HG03469 (cell line): Measurements from ENCODE around the gene SLC29A1.

Experiments
- ATAC-seq: cut with Tn5 transposase; IDR thresholded peaks from one replicate; pipeline ENCODE4 v1.9.1; 2021; ENCODE audit warnings: mild to moderate bottlenecking, moderate library complexity, moderate number of reproducible peaks; ENCODE audit not compliant: unreplicated experiment

Gene SLC29A1

DNA sequence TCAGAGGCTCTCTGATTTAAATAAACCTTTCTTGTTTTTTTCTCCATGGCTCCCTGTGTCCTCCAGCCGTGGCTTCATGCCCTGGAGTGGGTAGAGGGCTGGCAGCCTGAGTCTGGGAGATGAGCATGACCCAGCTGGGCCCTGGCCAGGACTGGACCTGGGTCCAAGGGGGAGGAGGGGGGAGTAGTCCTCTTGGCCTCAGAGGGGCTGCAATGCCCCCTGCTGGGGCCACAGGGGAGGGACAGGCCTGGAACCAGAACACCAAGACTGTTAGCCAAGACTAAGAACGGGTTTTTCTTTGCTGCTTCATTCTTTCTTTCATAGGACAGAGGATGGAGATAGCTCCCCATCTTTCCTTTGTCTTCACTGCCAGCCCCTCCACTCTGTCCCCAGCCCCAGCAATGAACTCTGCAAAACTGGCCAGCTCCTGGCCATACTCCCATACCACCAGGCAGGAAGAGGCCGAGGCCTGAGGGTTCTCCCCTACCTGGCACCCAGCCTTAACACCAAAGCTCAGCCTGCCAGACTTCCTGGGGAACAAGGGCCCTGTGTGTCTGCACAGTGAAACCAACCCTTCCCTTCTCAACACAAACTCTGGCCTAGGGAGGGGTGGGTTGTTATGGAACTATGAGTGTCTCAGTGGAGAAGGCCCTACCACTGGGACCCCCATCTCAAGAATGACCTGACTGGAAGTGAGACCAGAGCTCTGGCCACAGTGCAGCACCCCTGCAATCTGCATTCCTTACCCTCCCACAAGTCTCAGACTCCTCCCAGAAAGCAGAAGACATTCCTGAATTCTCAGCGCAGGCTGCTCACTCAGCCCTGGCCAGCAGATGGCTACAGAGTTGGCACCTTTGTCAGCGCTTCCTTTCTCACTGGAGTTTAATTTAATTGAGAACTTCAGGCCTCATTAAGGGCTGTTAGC lies 11.0 kb downstream of the SLC29A1 start:
- no peak for ATAC-seq

DNA sequence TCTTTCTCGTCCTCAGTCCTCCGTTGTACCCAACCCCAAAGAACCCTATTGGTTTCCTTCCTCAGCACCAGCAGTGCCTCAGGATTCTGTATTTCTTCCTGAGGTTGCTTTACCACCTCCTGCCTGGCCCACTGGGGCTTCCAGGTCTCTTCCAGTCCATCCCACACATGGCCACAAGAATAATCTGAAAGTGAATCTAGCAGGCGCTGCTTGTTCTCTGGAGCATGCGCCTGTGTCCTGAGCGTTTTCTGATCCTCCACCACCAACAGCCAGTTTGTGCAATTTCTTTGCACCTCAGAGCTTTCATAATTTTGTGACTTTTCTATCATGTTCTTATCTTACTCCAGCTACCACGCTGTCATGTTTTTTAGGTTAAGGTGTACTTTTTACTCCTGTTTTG lies 11.9 kb downstream of the SLC29A1 start:
- no peak for ATAC-seq

DNA sequence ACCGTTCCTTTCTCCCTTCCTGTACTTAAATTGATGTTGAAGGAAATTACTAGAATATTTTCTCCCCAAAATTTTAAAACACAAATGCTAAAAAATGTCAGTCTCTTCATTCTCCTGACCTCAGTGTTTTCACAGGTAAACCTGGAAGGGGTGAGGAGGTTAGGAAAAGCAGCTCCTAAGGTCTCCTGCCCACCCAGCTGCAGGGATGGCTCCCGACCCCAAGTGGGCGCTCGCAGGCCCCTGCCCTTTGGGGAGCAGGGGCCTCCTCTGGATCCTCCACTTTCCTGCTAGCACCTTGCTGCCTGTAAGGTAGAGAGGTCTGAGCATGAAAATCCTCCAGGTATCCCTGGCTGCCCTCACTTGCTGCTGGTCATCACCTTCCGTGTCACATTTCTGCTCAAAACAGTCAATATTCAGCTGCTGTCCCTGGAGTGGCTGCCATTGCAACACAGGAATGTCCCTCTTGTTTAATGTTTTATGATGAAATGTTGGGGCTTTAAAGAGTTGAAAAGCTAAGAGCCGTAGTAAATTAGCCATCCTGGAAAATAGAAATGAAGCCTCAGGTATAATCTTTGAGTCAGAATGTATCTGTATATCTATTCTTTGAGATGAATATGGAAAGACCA lies 12.6 kb downstream of the SLC29A1 start:
- no peak for ATAC-seq

DNA sequence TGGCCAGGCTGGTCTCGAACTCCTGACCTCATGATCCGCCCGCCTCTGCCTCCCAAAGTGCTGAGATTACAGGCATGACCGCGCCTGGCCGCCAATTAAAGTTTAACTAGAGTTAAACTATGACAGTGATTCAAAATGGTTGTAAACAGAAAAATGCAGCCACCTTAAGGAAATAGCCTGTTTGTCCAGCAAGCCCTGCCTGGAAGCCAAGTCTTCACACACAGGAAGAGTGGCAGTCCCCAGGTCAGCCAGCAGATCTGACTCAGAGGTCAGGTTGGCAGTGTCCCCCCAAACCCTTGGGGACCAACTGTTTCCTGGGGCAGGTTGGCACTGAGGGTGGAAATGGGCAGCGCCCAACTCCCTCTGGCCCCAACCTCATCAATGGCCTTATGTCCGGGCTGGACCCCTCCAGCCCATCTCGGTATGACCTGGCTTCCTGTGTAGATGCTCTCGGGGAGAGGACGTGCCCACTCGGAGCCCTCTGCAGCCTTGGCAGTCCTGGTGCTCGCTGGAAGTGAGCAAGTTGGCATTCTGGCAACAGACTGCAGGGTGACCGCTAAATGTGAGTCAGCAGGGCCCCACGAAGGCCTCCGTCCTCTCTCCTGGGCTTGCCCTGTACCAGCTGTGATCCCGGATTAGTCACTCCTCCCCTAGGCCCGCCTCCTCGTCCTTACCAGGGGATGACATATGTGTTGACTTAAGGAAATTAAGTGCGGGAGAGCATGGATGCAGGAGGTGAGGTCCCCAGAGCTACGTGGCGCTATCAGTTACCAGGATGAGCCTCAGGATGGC lies 13.8 kb downstream of the SLC29A1 start:
- no peak for ATAC-seq

DNA sequence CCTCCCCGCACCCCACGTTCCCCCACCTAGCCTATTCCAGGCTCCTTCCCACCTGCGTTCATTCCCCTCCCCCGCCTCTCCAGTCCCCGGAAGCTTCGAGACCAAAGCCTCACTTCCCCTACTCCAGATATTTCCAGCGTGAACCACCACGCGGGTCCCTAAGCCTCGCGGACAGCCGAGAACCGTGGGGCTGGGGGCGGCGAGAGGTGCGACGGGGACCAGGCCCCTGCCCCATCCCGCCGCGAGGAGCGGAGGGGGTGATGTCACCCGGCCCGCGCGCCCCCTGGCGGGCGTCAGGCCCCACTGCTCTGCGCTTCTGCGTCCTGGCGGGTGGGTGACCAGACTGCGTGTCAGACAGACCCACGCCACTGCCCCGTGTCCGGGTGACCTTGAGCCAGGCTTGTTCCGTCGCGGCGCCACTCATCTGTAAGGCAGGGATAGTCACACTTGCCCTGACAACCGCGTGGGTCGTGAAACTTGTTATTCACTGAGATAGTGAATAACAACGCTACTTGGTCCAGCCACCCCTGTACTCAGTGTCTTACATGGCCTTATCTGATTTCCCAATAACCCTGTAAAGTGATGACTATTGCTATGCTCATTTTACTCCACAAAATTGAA lies 14.5 kb downstream of the SLC29A1 start:
- no peak for ATAC-seq

DNA sequence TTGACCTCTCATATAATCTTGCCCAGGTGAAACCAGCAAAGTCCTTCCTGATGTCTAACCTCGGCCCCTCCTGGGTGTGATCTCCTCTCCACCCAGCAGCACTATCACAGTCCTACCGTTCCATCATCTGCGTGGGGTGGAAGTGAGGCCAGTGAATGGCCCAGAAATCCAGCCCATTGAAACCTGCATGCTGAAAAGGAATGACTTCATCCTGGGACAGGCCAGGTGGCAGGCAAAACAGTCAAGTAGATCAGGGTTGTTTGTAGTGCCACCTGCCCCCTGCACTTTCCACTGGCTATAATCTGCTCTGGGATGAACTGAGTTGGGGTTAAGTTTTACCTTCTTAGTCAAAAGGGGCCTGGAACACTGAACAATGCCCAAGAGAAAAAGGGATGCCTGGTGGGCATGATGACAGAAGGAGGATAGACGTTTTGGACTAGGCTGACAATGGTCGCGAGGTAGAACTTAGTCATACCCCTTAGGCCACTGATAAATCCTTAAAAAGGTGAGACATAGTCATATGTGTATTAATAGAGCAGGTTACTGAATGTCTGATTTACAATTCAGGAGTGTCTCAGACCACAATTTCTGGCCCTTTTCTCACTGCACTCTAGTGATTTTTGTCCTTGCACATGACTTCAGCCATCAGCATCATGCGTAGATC lies 15.4 kb downstream of the SLC29A1 start:
- no peak for ATAC-seq

DNA sequence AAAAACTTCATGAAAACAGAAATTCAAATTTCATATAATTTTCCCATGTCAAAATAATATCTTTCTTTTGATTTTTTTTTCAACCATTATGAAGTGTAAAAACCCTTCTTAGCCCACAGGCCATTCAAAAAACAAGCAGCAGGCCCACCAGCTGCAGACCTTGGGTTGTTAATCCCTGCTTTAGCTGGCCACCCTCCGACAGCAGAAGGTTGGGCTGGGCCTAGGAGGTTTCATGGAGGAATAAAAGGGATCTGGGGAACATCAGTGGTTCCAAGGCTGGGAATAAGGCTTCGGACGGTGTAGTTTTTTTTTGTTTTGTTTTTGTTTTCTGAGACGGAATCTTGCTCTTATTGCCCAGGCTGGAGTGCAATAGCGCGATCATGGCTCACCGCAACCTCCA lies 19.9 kb downstream of the SLC29A1 start:
- no peak for ATAC-seq

DNA sequence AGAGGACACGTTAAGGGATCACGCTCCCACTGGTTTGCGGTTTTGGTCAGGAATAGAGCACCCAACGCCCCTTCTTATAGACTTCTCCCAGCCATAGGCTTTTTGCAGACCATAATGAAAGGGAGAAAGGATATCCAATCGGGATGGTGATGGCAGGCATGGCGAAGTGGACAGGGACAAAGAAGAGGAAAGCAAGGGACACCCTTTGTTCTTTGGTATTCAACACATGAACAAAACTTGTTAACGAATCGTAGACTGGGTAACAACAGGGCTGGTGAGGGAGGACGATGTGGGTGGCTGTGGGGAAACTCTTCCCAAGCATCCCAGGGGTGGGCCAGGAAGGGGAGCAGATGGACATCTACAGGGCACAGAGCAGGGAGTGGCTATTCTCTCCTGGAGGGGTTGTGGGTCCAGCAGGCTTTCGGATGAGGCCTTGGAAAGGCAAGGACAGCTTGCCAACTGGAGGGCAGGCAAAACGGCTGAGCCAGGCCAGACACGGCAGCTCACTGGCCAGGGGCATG lies 22.1 kb downstream of the SLC29A1 start:
- ATAC-seq = no peak

DNA sequence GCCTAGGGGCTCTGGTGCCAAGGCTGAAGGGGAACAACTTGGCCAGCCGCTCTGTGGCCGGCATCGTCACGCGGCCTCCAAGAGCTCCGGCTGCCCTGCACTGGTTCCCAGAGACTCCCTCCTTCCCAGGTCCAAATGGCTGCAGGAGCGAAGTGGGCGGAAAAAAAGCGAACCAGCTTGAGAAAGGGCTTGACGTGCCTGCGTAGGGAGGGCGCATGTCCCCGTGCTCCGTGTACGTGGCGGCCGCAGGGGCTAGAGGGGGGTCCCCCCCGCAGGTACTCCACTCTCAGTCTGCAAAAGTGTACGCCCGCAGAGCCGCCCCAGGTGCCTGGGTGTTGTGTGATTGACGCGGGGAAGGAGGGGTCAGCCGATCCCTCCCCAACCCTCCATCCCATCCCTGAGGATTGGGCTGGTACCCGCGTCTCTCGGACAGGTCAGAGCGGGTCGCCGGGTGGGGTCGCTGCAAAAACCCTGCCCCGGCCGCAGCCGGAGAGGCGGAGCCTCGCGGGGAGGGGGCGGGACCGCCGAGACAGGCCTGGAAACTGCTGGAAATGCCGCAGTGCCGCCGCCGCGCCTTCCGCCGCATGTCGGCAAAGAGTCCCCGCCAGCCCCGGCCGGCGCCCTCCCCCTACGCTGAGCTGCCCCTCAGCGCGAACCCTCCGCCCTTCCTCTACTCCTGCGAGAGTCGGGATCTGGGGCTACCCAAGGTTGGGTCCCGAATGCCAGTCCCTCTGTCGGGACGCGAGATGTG lies 22.7 kb downstream of the SLC29A1 start:
- ATAC-seq = peak; percentile 27

DNA sequence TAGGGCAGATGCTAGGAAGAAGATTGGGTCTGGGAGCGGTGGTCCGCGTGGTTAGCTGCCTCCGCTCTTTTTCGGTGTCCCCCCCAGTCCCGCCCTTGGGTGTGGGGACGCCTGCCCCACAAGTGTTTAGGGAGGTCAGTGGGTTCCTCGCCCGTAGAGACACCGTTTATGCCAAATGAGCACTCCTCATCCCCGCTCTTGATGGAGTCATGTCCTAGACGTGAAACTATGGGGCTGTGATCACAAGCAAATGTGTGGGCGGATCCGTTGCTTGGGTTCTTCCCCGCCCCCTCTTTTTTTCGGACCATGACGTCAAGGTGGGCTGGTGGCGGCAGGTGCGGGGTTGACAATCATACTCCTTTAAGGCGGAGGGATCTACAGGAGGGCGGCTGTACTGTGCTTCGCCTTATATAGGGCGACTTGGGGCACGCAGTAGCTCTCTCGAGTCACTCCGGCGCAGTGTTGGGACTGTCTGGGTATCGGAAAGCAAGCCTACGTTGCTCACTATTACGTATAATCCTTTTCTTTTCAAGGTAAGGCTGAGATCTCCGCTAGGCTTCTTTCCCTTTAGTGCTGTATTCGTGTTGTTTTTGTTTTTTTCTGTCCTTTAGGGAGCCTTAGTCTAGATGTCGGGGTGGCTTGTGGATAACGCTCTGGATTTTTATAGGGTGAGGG lies 23.4 kb downstream of the SLC29A1 start, which contains the start of gene HSP90AB1:
TSS of gene HSP90AB1 (plus strand) at position 439 of the 675 bp plus-strand sequence. CDS start 1,529 bp downstream, outside the sequence.
- peak; percentile 42 for ATAC-seq

DNA sequence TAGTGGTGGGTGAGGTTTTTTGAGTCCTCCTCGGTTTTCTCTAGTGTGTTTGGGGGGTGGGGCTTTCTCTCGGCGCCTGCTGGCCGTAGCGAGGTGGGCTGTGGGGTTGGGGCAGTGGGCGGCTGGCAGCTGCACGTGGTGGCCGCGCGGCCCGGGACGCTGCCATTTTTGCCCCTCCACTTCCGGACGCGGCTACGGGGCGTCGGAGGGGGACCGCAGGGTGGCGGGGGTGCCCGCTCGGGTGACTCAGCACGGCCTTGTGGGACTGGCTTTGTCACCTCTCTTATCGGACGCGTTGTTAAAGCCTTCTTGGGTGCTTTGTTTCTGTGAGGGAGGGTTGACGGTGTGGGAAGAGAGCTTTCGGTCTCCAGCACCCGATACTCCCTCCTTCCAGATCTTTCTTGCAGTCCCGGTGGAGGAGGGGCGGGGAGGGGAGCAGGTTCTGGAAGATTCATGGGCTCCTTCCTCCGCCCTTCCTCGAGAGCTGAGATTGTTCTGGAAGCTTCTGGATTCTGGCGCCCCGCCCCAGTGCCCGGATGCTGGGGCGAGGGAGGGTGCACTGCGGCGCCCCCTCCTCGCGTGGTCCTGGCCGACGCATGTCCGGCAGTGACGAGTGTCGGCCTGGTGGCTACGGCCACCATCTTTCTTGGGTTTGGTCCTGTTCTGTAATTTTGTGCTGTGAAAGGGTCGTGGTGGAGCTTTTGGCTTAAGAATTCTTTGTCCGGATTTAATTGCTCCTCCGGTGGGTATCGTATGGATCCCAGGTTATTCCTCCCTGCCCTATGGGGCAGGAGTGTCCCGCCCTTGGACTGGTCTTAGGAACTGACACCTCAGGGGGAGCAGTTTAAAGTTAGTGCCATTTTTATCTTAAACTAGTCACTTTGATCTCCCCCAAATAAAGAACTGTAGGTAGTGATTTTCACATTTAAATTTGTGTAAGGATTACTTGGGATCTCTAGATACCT lies 24.2 kb downstream of the SLC29A1 start:
- no peak for ATAC-seq

DNA sequence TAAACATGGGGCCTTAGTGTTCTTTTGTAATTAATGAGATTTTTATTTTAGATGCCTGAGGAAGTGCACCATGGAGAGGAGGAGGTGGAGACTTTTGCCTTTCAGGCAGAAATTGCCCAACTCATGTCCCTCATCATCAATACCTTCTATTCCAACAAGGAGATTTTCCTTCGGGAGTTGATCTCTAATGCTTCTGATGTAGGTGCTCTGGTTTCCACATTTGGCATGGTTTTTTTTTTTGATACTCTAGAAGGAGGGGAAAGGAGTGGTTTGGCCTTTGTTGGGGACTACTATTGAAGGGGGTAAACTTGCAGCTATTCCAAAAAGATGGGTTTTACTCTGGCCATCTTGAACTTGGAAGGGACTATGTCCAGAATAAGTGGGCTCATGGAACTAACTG lies 25.2 kb downstream of the SLC29A1 start:
- no peak for ATAC-seq

DNA sequence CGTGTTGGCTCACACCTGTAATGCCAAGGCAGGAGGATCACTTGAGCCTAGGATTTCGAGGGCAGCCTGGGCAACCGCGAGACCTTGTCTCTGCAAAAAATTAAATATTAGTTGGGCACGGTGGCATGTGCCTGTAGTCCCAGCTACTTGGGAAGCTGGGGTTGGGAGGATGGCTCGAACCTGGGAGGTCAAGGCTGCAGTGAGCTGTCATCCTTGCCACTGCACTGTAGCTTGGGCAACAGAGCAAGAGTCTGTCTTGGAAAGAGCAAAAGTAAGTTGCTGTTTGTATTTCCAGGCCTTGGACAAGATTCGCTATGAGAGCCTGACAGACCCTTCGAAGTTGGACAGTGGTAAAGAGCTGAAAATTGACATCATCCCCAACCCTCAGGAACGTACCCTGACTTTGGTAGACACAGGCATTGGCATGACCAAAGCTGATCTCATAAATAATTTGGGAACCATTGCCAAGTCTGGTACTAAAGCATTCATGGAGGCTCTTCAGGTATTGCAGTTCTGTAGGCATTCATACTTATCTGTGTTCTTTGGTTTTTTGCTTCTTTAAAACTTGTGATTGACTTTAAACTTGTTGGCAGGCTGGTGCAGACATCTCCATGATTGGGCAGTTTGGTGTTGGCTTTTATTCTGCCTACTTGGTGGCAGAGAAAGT lies 25.8 kb downstream of the SLC29A1 start:
- no peak for ATAC-seq

DNA sequence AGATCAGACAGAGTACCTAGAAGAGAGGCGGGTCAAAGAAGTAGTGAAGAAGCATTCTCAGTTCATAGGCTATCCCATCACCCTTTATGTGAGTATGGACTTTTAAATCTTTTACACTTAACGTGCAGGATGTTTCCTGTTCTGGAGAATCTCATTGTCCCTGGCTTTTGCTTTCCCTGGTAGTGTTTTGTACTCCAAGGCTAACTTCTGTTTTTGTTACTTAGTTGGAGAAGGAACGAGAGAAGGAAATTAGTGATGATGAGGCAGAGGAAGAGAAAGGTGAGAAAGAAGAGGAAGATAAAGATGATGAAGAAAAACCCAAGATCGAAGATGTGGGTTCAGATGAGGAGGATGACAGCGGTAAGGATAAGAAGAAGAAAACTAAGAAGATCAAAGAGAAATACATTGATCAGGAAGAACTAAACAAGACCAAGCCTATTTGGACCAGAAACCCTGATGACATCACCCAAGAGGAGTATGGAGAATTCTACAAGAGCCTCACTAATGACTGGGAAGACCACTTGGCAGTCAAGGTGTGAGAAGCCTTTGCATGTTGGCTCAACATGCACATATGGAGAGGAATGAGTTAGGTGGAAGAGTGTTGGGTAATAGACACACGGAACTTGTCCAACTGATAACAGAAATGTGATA lies 26.8 kb downstream of the SLC29A1 start:
- no peak for ATAC-seq

DNA sequence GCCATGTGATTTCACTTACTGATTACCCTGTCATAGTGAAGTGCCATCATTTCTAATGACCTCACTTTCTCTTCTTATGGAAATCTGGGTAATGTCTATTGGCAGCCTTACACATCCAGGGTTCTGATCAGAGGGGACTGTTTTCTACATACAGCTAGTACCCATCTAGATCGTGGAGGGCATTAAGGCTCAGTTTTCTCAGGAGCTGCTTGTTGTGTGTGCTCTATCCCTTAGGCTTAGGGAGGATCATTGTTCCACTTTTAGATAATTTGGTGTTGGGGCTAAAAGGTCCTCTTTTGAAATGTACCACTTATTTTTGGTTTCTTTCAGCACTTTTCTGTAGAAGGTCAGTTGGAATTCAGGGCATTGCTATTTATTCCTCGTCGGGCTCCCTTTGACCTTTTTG lies 27.3 kb downstream of the SLC29A1 start:
- no peak for ATAC-seq
